NCI-H1930 (cell line): ENCODE measurements around the gene EXOC3L4.

ENCODE experiments used
- DNase-seq, 2 experiments: peaks; one replicate each; lab custom pipeline; 2025; lab: John Stamatoyannopoulos, UW

Gene EXOC3L4

GRCh38 chr14:103091041-103091882, 3.3 kb upstream of the EXOC3L4 start:
- peak in 1 of 2 experiments; percentile 48 for DNase-seq

DNA sequence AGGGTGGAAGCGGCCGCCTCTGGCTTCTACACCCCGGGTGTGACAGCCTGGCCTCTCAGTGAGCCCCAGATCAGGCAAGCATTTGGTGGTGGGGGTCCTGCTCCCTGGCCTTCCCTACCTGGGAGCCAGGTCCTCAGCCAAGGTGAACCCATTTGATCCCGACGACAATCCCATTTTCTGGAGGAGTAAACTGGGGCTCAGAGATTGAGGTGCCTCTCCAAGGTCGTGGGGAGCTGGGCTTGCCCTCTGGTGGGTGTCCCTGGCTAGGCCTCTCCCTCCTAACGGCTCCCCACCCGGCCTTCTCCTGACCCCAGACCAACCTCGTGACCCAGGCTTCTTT, 2.7 kb upstream of the EXOC3L4 start:
- DNase-seq, result no peak

DNA sequence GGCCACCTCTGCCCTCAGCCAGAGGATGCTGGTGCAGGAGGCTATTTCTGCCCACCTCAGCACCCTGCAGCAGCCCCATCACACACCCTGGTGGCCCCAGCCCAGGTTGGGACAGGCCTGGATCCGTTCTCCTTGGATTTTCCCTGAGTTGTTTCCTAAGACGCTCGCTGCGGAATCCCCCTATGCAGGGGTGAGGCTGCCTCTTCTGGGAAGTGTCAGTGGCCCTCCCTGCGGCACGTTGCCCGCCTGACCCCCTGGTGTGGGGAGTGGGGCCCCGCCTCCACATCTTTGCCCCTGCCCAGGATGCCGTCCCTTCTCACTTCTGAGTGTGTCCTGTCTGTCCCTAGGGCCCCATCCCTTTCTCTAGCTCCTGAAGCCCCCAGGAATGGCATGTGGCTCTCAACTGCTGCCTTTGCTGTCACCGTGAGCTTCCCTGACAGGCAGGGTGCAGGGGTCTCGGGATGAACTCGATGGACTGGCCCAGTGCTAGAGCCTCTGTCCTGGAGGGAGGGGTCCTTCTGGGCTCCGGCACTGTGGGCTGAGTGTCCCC, 594 bp upstream of the EXOC3L4 start:
- DNase-seq, result no peak

- no peak for DNase-seq
Observed at GRCh38 chr14:103095210-103095778, 769 bp downstream of the EXOC3L4 start.

DNA sequence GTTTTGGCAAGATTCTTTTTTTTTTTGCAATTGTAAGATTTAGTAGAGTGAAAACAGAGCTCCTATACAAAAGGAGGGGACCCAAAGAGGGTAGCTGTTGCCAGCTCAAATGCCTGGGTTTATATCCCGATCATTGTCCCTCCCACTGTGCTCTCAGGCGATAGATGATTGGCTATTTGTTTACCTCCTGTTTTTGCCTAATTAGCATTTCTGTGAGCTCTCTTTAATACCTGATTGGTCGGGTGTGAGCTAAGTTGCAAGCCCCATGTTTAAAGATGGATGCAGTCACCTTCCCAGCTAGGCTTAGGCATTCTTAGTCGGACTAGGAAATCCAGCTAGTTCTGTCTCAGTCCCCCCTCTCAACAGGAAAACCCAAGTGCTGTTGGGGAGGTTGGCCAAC, 1.9 kb downstream of the EXOC3L4 start:
- no peak for DNase-seq

- no peak for DNase-seq
Observed at GRCh38 chr14:103097244-103097993, 2.9 kb downstream of the EXOC3L4 start.

GRCh38 chr14:103097994-103098957, 3.8 kb downstream of the EXOC3L4 start:
- no peak for DNase-seq

- no peak for DNase-seq
Observed at GRCh38 chr14:103099081-103099732, 4.7 kb downstream of the EXOC3L4 start.

GRCh38 chr14:103099733-103100280, 5.3 kb downstream of the EXOC3L4 start:
- no peak for DNase-seq

DNA sequence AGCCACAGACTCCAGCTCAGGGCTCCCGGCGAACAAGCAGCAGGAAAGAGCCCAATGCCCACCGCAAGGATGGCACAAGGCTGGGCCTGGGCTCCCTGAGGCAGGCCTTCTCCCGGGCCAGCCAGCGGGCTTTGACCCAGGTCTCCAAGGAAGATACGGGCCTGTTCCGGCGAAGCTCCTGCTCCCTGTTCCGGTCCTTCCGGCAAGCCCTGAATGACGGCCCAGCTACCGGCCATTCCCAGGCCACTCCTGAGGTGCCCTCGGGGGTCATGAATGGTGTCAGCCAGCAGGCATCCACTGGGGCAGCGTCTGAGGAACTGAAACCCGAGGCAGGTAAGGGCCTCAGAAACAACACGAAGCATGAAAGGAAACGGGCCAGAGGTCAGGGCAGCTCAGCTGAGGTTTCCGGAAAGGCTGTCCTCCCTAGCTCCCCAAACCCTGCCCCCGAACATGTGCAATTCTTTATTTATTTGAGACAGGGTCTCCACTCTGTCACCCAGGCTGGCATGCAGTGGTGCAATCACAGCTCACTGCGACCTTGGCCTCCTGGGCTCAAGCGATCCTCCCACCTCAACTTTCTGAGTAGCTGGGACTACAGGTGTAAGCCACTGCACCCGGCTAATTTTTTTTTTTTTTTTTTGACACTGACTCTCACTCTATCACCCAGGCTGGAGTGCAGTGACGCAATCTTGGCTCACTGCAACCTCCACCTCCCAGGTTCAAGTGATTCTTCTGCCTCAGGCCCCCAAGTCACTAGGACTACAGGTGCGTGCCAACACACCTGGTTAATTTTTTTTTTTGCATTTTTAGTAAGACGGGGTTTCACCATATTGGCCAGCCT, 6.0 kb downstream of the EXOC3L4 start:
- DNase-seq, result no peak

DNA sequence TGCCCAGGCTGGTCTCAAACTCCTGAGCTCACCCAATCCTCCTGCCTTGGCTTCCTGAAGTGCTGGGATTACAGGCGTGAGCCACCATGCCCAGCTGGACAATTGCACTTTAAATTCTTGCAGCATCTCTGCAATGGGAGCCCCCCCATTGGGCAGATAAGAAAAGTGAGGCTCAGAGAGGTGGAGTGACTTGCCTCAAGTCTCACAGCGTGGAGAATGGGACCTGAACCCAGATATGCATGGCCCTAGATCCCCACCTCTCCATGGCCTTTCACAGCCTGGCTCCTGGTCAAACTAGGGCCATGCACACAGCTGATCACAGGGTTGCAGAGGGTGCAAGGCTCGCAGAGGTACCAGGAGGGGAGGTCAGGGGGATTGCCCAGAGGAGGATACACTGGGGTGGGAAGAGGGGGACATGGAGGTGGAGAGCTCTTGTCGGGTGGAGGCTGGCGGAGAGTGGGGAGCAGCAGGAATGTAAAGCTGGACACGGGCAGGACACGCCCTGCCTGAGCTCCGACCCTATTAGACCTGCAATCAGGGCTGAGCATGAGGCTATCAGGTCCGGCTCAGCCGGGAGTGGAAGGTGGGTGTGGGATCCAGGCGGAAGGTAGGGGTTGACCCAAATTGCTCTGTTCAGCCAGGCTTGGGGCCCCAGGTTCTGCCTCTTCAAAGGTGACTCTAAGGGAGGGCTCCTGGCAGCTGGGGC, 6.9 kb downstream of the EXOC3L4 start:
- DNase-seq, result no peak

DNA sequence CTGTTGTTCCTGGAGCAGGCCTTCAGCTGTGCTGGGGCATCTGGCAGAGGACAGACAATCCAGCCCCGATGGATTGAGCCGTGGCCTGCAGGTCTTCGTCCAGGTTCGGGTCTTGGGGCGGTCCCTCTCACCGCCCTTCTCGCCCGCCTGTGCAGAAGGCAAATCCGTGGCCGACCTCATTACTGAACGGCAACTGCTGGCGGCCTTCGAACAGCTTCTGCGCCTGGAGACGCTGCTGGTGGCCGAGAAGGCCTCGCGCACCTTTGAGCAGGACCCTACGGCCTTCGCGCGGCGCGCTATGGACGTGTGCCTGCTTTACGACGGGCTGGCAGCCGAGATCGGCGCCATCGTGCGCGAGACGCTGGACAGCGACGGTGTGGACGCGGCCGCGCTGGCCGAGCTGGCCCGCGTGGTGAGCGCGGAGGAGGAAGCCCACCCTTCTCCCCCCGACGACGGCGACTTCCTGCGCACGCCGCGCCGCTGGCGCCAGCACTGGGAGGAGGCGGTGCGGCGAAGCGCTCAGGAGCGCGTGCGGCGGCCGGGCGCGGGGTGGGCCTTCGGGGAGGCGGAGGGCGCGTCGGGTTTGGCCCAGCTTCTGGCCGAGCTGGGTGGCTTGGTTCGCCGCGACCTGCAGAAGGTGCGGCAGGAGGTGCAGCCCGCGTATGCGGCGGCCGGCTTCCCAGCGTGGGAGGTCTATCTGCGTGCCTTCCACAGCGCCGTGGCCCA, 7.6 kb downstream of the EXOC3L4 start:
- no peak for DNase-seq

GRCh38 chr14:103102689-103103260, 8.2 kb downstream of the EXOC3L4 start:
- DNase-seq, result no peak

- DNase-seq, result no peak
Observed at GRCh38 chr14:103103461-103104388, 9.2 kb downstream of the EXOC3L4 start.

- DNase-seq, result no peak
Observed at GRCh38 chr14:103104389-103104653, 9.8 kb downstream of the EXOC3L4 start.

DNA sequence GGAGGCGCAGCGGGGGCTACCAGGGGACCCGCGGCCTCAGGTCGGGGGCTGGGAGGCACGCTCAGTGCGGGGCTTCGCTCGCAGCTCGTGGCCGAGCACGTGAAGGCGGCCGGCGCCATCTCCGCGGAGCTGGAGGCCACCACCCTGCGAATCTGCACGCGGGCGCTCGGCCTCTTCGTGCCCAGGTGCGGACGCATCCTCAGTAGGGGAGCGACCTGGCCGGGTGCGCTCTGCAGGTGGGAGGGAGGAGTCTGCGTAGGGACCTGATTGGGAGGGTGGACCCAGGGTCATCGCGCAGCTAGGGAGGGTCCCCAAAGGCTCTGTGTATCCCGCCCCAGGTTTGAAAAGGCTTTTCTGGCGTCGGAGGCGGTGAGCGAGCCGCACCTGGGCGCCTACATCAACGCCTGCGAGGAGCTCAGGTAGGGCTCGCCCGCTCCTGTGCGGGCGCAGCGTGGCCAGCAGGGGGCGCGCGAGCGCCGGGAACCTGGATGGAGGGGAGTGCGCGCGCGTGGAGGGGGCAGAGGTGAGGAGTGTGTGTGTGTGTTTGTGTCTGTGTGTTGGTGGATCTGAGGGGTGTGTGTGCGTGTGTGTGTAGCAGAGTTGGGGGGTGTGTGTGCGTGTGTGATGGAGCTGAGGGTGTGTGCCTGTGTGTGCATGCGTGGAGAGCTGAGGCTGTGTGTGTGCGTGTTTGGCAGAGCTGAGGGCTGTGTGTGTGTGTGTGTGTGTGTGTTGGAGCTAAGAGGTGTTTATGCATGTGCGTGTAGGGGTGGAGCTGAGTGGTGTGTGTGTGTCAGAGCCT, 10.3 kb downstream of the EXOC3L4 start:
- peak; percentile 56 to 58 for DNase-seq
